ENCODE results near the gene SF3A2. TPM values are rescaled to one million over a fixed set of nuclear protein-coding genes. Genes with fewer than 3 reads are reported as not detected.

The SF3A2 gene
- total RNA-seq, 6 experiments from 2014 or later: 48.7 to 60.6 (median 54.8) TPM

- peaks cover 2% of the 10 kb centered on the region for H3K27me3 Mint-ChIP-seq (ENCODE audit: insufficient read depth)
- TF ChIP-seq, protein P1, sequence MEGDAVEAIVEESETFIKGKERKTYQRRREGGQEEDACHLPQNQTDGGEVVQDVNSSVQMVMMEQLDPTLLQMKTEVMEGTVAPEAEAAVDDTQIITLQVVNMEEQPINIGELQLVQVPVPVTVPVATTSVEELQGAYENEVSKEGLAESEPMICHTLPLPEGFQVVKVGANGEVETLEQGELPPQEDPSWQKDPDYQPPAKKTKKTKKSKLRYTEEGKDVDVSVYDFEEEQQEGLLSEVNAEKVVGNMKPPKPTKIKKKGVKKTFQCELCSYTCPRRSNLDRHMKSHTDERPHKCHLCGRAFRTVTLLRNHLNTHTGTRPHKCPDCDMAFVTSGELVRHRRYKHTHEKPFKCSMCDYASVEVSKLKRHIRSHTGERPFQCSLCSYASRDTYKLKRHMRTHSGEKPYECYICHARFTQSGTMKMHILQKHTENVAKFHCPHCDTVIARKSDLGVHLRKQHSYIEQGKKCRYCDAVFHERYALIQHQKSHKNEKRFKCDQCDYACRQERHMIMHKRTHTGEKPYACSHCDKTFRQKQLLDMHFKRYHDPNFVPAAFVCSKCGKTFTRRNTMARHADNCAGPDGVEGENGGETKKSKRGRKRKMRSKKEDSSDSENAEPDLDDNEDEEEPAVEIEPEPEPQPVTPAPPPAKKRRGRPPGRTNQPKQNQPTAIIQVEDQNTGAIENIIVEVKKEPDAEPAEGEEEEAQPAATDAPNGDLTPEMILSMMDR (IDR thresholded peaks at IDR 0.05): no peak
- H3K4me1 Mint-ChIP-seq (ENCODE audit: low read depth): peaks cover 23% of the 10 kb centered on the region
- H3K27ac Mint-ChIP-seq: peak overlapping the region; percentile 79; the same call in 1 of the 2 replicates
- no peak overlapping the region for H3K4me3 Mint-ChIP-seq
- peaks cover 18% of the 10 kb centered on the region for H3K36me3 Mint-ChIP-seq (ENCODE audit: low read depth)
- no peak for DNase-seq
- H3K9me3 Mint-ChIP-seq: no peaks in the 10 kb centered on the region
These were observed 27.2 kb upstream of the SF3A2 start for GRCh38 chr19:2209408-2209807.

- TF ChIP-seq, protein P1 (IDR thresholded peaks at IDR 0.05): no peak
- peaks cover 16% of the 10 kb centered on the region for H3K36me3 Mint-ChIP-seq (ENCODE audit: low read depth)
- no peak for DNase-seq
- peaks cover 18% of the 10 kb centered on the region for H3K4me1 Mint-ChIP-seq (ENCODE audit: low read depth)
- H3K4me3 Mint-ChIP-seq: no peak overlapping the region
- peak overlapping the region; percentile 38; the same call in 1 of the 2 replicates for H3K27ac Mint-ChIP-seq
- H3K27me3 Mint-ChIP-seq (ENCODE audit: insufficient read depth): peaks cover 2% of the 10 kb centered on the region
- H3K9me3 Mint-ChIP-seq: no peaks in the 10 kb centered on the region
These were observed 26.4 kb upstream of the SF3A2 start for GRCh38 chr19:2210206-2210605.

GRCh38 chr19:2210987-2211740 is 25.5 kb upstream of the SF3A2 start:
- Mint-ChIP-seq H3K36me3 (ENCODE audit: low read depth) (peaks cover 20% of the 10 kb centered on the region), H3K27ac (no peak overlapping the region), H3K9me3 (no peaks in the 10 kb centered on the region), H3K4me3 (no peak overlapping the region), H3K4me1 (ENCODE audit: low read depth) (peaks cover 12% of the 10 kb centered on the region), H3K27me3 (ENCODE audit: insufficient read depth) (peaks cover 2% of the 10 kb centered on the region)
- DNase-seq: no peak
- TF ChIP-seq, protein P1 (IDR thresholded peaks at IDR 0.05): no peak

- Mint-ChIP-seq H3K4me1 (ENCODE audit: low read depth) (peaks cover 12% of the 10 kb centered on the region), H3K36me3 (ENCODE audit: low read depth) (peaks cover 25% of the 10 kb centered on the region), H3K4me3 (no peak overlapping the region), H3K27me3 (ENCODE audit: insufficient read depth) (peaks cover 6% of the 10 kb centered on the region), H3K9me3 (no peaks in the 10 kb centered on the region), H3K27ac (no peak overlapping the region; the same call in 1 of the 2 replicates)
- DNase-seq: no peak
- TF ChIP-seq, protein P1 (IDR thresholded peaks at IDR 0.05): no peak
These were observed 23.5 kb upstream of the SF3A2 start for GRCh38 chr19:2212861-2213711.

GRCh38 chr19:2213799-2214198 is 22.8 kb upstream of the SF3A2 start:
- H3K4me3 Mint-ChIP-seq: no peak overlapping the region

More at GRCh38 chr19:2213799-2214198, 22.8 kb upstream of the SF3A2 start:
- TF ChIP-seq, protein P1 (IDR thresholded peaks at IDR 0.05): no peak
- no peak overlapping the region for H3K27ac Mint-ChIP-seq
- no peak for DNase-seq
- H3K9me3 Mint-ChIP-seq: no peaks in the 10 kb centered on the region
- peaks cover 25% of the 10 kb centered on the region for H3K36me3 Mint-ChIP-seq (ENCODE audit: low read depth)
- H3K27me3 Mint-ChIP-seq (ENCODE audit: insufficient read depth): peaks cover 6% of the 10 kb centered on the region
- peaks cover 4% of the 10 kb centered on the region for H3K4me1 Mint-ChIP-seq (ENCODE audit: low read depth)
